Tibial nerve (tissue), 4 donors: ENCODE measurements around the gene NRXN3. TPM values are rescaled to one million over a fixed set of nuclear protein-coding genes. Genes with fewer than 3 reads are reported as not detected.

Source experiments
- DNase-seq, 2 donors: peaks; one replicate each; pipeline ENCODE4 v3.0.0-alpha.2; 2019; ENCODE audit warnings: low spot score in 2 of 2
- H3K27ac ChIP-seq, 4 donors: fragments of 200-600 bp; sonication (generic) in 3 of 4; one replicate each; pipeline ENCODE4 v1.5.1; 2017 to 2019; ENCODE audit warnings: mild to moderate bottlenecking in 1 of 4
- H3K27me3 ChIP-seq, 2 donors: fragments of 200-600 bp; sonication (generic) in 1 of 2; one replicate each; pipeline versions ENCODE4 v1.5.1 to v1.6.0; 2017 to 2019
- H3K36me3 ChIP-seq, 3 donors: fragments of 200-600 bp; sonication (generic); one replicate each; pipeline ENCODE4 v1.5.1; 2018 to 2019
- H3K4me1 ChIP-seq, 4 donors: fragments of 200-600 bp; sonication (generic) in 3 of 4; one replicate each; pipeline ENCODE4 v1.5.1; 2017 to 2019
- H3K4me3 ChIP-seq, 4 donors: fragments of 200-600 bp; sonication (generic) in 3 of 4; one replicate each; pipeline ENCODE4 v1.5.1; 2017 to 2019; ENCODE audit warnings: mild to moderate bottlenecking in 1 of 4, moderate library complexity in 1 of 4
- H3K9me3 ChIP-seq, 4 donors: fragments of 200-600 bp; sonication (generic) in 3 of 4; one replicate each; pipeline ENCODE4 v1.5.1; 2017 to 2019
- CTCF ChIP-seq, 5 experiments: fragments of 200-600 bp in 3 of 5; fragments of 450-650 bp in 2 of 5; sonication (generic) in 3 of 5; IDR thresholded peaks; one replicate each; pipeline ENCODE4 v1.5.1; 2016 to 2019; ENCODE audit warnings: antibody characterized with exemption in 5 of 5, mild to moderate bottlenecking in 3 of 5, moderate library complexity in 2 of 5
- EP300 ChIP-seq, 2 donors: sonication (generic); formaldehyde crosslinking; IDR thresholded peaks; one replicate each; pipeline ENCODE4 v1.6.1; 2017; ENCODE audit warnings: antibody characterized with exemption in 2 of 2, mild to moderate bottlenecking in 1 of 2
- POLR2A ChIP-seq, 2 donors: fragments of 450-650 bp; IDR thresholded peaks; one replicate each; pipeline ENCODE4 v1.6.1; 2017; ENCODE audit warnings: antibody characterized with exemption in 2 of 2, mild to moderate bottlenecking in 2 of 2, moderate library complexity in 2 of 2
- WGBS, 2 donors: methylation state at CpG; one replicate each; pipeline ENCODE4 v1.1.5; 2018; 5-methylcytosine and 5-hydroxymethylcytosine counted together
- total RNA-seq, 4 donors: library from RNA; depleted of rRNA; stranded (reverse); fragments of >200 nt; gene quantifications; one replicate each; pipeline ENCODE4 v1.1.0, GENCODE V29; 2016

NRXN3 gene
- total RNA-seq, 4 donors from 2014 or later = 16.7 to 52.2 (median 19.7) TPM

DNA sequence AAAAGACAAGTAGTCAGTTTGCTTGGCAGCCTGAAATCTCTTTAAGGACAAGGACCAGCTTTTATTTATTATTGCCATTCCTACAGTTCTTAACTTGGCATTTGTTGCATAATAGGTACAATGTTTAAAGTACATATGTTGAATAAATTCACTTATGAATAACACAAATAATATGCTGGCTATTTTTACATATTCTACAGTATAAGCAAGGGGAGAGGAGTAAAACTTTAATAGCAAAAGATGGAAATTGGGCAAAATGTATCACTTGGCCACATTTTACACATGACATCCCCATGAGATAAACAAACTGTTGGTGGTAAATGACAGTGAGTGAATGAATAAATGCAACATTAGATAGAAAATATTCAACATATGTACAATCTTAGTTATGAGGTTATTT, 1708.1 kb downstream of the NRXN3 start:
- Histone ChIP-seq H3K4me1 (no peaks in the 10 kb centered on the region), H3K9me3 (no peaks in the 10 kb centered on the region), H3K36me3 (no peaks in the 10 kb centered on the region), H3K27ac (no peak overlapping the region), H3K4me3 (no peak overlapping the region), H3K27me3 (no peaks in the 10 kb centered on the region)
- no peak for TF ChIP-seq CTCF (IDR thresholded peaks at IDR 0.05)
- no peak for DNase-seq

DNA sequence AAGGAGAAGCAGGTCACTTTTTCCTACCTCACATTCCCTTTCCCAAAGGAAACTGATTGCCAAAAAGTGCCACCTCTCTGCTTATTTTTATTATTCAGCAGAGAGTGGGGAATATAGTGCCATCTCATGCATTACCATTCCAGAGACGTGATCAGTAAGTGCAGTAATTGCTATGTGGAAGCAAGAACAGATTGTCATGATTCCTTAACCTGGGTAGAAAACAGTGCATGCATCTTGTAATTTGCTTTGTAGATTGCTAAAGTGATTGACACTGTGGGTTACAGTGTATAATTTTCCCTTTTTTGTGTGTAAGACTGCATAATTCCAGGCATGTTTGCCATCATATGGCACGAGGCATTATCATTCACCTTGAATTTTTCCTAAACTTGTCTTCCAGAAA, 1708.6 kb downstream of the NRXN3 start:
- no peak overlapping the region for H3K27ac ChIP-seq
- no peak overlapping the region for H3K4me3 ChIP-seq
- 82 to 85% methylated on average over 2 of the region's 2 CpGs for WGBS, 2 donors
- H3K9me3 ChIP-seq = no peaks in the 10 kb centered on the region
- DNase-seq = no peak
- H3K4me1 ChIP-seq = no peaks in the 10 kb centered on the region
- H3K27me3 ChIP-seq = no peaks in the 10 kb centered on the region
- no peaks in the 10 kb centered on the region for H3K36me3 ChIP-seq
- TF ChIP-seq EP300 (IDR thresholded peaks at IDR 0.05) (no peak), CTCF (IDR thresholded peaks at IDR 0.05) (no peak), POLR2A (IDR thresholded peaks at IDR 0.05) (no peak)

- DNase-seq = no peak
- no peaks in the 10 kb centered on the region for H3K9me3 ChIP-seq
- TF ChIP-seq EP300 (IDR thresholded peaks at IDR 0.05) (no peak), CTCF (IDR thresholded peaks at IDR 0.05) (no peak), POLR2A (IDR thresholded peaks at IDR 0.05) (no peak)
- WGBS, 2 donors = 34% methylated on average over 4 of the region's 4 CpGs
- H3K36me3 ChIP-seq = no peaks in the 10 kb centered on the region
- no peaks in the 10 kb centered on the region for H3K27me3 ChIP-seq
- H3K4me3 ChIP-seq = no peak overlapping the region
- H3K27ac ChIP-seq = no peak overlapping the region
- H3K4me1 ChIP-seq = no peaks in the 10 kb centered on the region
Observed at GRCh38 chr14:79881299-79881698, 1711.1 kb downstream of the NRXN3 start.

GRCh38 chr14:79890527-79890926, 1720.4 kb downstream of the NRXN3 start:
- H3K27me3 ChIP-seq = no peaks in the 10 kb centered on the region
- TF ChIP-seq POLR2A (IDR thresholded peaks at IDR 0.05) (no peak), CTCF (IDR thresholded peaks at IDR 0.05) (no peak), EP300 (IDR thresholded peaks at IDR 0.05) (no peak)
- no peak overlapping the region for H3K27ac ChIP-seq
- DNase-seq = no peak
- peaks cover 0 to 2% (median 0%) of the 10 kb centered on the region in 4 donors for H3K4me1 ChIP-seq
- H3K4me3 ChIP-seq = no peak overlapping the region
- 87 to 91% methylated on average over 4 of the region's 4 CpGs for WGBS, 2 donors
- no peaks in the 10 kb centered on the region for H3K9me3 ChIP-seq
- no peaks in the 10 kb centered on the region for H3K36me3 ChIP-seq

GRCh38 chr14:79896009-79896408, 1725.8 kb downstream of the NRXN3 start:
- DNase-seq = no peak
- Histone ChIP-seq H3K9me3 (no peaks in the 10 kb centered on the region), H3K27ac (no peak overlapping the region), H3K27me3 (no peaks in the 10 kb centered on the region), H3K4me1 (peaks cover 0 to 2% (median 0%) of the 10 kb centered on the region in 4 donors), H3K36me3 (no peaks in the 10 kb centered on the region), H3K4me3 (no peak overlapping the region)
- TF ChIP-seq POLR2A (IDR thresholded peaks at IDR 0.05) (no peak), EP300 (IDR thresholded peaks at IDR 0.05) (peak in 1 of 2 donors; percentile 18)
- 53 to 70% methylated on average over 1 of the region's 1 CpG for WGBS, 2 donors

DNA sequence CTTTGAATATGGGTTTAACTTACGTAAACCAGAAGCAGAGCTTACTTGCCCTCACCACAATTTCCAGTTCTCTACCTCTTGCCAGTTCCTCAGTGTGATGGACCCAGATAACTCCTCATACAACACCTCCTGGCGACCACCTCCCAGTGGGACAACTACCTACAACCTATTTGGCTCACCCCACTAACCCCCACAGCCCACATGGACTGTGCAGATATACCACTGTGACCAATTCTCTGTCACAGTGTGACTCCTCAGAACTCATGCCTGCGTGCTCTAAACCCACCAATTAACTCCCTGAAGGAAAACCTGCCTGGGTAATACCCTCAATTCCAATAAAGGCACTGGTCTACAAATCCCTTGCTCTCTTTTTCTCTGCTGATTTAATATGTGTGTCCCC, 1729.4 kb downstream of the NRXN3 start:
- WGBS, 2 donors = 81 to 82% methylated on average over 3 of the region's 3 CpGs
- H3K27me3 ChIP-seq = no peaks in the 10 kb centered on the region
- peaks cover 0 to 2% (median 0%) of the 10 kb centered on the region in 4 donors for H3K4me1 ChIP-seq
- no peak for DNase-seq
- H3K27ac ChIP-seq = no peak overlapping the region
- TF ChIP-seq CTCF (IDR thresholded peaks at IDR 0.05) (no peak), POLR2A (IDR thresholded peaks at IDR 0.05) (no peak), EP300 (IDR thresholded peaks at IDR 0.05) (no peak)
- H3K4me3 ChIP-seq = no peak overlapping the region
- H3K9me3 ChIP-seq = no peaks in the 10 kb centered on the region
- H3K36me3 ChIP-seq = no peaks in the 10 kb centered on the region
